OCI-LY1 (cell line): Measurements from ENCODE around the gene ASMTL.

Experiments used
- H2AFZ ChIP-seq: fragments of 200-600 bp; sonication (generic), shearing (Covaris generic); 2 replicates; pipeline ENCODE4 v1.6.0; 2014; ENCODE audit warnings: antibody characterized with exemption, mild to moderate bottlenecking, low read length
- H3F3A ChIP-seq: fragments of 200-600 bp; sonication (generic), shearing (Covaris generic); 2 replicates; pipeline ENCODE4 v1.6.0; 2014; ENCODE audit warnings: mild to moderate bottlenecking, antibody characterized with exemption, low read length, moderate library complexity; ENCODE audit not compliant: insufficient read depth
- H3K27ac ChIP-seq: fragments of 200-600 bp; sonication (generic); 2 replicates; pipeline ENCODE4 v1.5.1; 2014; ENCODE audit warnings: low read length, mixed run types, mild to moderate bottlenecking, low read depth; ENCODE audit not compliant: poor library complexity, severe bottlenecking
- H3K27me3 ChIP-seq: fragments of 200-600 bp; sonication (generic); 2 replicates; pipeline ENCODE4 v1.6.0; 2014; ENCODE audit warnings: antibody characterized with exemption, mild to moderate bottlenecking, low read length, moderate library complexity; ENCODE audit not compliant: insufficient read depth
- H3K36me3 ChIP-seq: fragments of 200-600 bp; sonication (generic); 2 replicates; pipeline ENCODE4 v1.6.1; 2014; ENCODE audit warnings: mild to moderate bottlenecking, antibody characterized with exemption, low read length, moderate library complexity, mixed read lengths; ENCODE audit not compliant: insufficient read depth
- H3K4me1 ChIP-seq: fragments of 200-600 bp; sonication (generic); 2 replicates; pipeline ENCODE4 v1.5.1; 2014; ENCODE audit warnings: mild to moderate bottlenecking, low read length, moderate library complexity; ENCODE audit not compliant: insufficient read depth, severe bottlenecking
- H3K4me2 ChIP-seq: fragments of 200-600 bp; sonication (generic), shearing (Covaris generic); 2 replicates; pipeline ENCODE4 v1.6.1; 2014; ENCODE audit warnings: low read length
- H3K4me3 ChIP-seq: fragments of 200-600 bp; sonication (generic); 2 replicates; pipeline ENCODE4 v1.5.1; 2014; ENCODE audit warnings: low read length, low read depth, mild to moderate bottlenecking, mixed read lengths; ENCODE audit not compliant: poor library complexity, severe bottlenecking
- H3K79me2 ChIP-seq: fragments of 200-600 bp; shearing (Covaris generic); 2 replicates; pipeline ENCODE4 v1.6.1; 2016; ENCODE audit warnings: mixed run types, low read length, mixed read lengths; ENCODE audit not compliant: insufficient read depth
- H3K9ac ChIP-seq: fragments of 200-600 bp; sonication (generic), shearing (Covaris generic); 2 replicates; pipeline ENCODE4 v1.6.1; 2014; ENCODE audit warnings: mild to moderate bottlenecking, low read length, mixed read lengths
- H3K9me2 ChIP-seq: fragments of 200-600 bp; sonication (generic), shearing (Covaris generic); 2 replicates; pipeline ENCODE4 v1.6.1; 2014; ENCODE audit warnings: low read depth, mild to moderate bottlenecking, low read length, mixed read lengths
- H3K9me3 ChIP-seq: fragments of 200-600 bp; shearing (Covaris generic); 2 replicates; pipeline ENCODE4 v1.6.1; 2014; ENCODE audit warnings: low read length, mixed read lengths
- H4K20me1 ChIP-seq: fragments of 200-600 bp; sonication (generic), shearing (Covaris generic); 2 replicates; pipeline ENCODE4 v1.6.0; 2016; ENCODE audit warnings: mild to moderate bottlenecking, low read length; ENCODE audit not compliant: insufficient read depth
- CTCF ChIP-seq: fragments of 200-600 bp; sonication (generic), shearing (Covaris generic); IDR thresholded peaks from 2 replicates; pipeline ENCODE4 v1.5.1; 2017; ENCODE audit warnings: mild to moderate bottlenecking, antibody characterized with exemption, low read length, moderate library complexity, mixed read lengths
- EZH2 ChIP-seq: fragments of 200-600 bp; sonication (generic), shearing (Covaris generic); IDR thresholded peaks from 2 replicates; pipeline ENCODE4 v1.8.0; 2017; ENCODE audit warnings: borderline replicate concordance, mixed run types, mild to moderate bottlenecking, antibody characterized with exemption, low read length, moderate library complexity, mixed read lengths

Gene ASMTL

GRCh38 chrX:1385253-1386223, 67.2 kb downstream of the ASMTL start:
- Histone ChIP-seq H3K27ac (no peak overlapping the region), H3K36me3 (peaks cover 74% of the 10 kb centered on the region), H4K20me1 (no peaks in the 10 kb centered on the region), H3K9me3 (no peaks in the 10 kb centered on the region), H3K9me2 (no peaks in the 10 kb centered on the region), H3K79me2 (peaks cover 8% of the 10 kb centered on the region), H3K4me3 (no peak overlapping the region), H3F3A (0 out of 2 replicates have a peak, but pooled peaks cover 2% of the 10 kb centered on the region), H3K27me3 (no peaks in the 10 kb centered on the region), H3K9ac (no peak overlapping the region), H3K4me2 (no peak overlapping the region), H2AFZ (no peak overlapping the region), H3K4me1 (peaks cover 7% of the 10 kb centered on the region)
- TF ChIP-seq EZH2 = no peak
- no peak for TF ChIP-seq CTCF

DNA sequence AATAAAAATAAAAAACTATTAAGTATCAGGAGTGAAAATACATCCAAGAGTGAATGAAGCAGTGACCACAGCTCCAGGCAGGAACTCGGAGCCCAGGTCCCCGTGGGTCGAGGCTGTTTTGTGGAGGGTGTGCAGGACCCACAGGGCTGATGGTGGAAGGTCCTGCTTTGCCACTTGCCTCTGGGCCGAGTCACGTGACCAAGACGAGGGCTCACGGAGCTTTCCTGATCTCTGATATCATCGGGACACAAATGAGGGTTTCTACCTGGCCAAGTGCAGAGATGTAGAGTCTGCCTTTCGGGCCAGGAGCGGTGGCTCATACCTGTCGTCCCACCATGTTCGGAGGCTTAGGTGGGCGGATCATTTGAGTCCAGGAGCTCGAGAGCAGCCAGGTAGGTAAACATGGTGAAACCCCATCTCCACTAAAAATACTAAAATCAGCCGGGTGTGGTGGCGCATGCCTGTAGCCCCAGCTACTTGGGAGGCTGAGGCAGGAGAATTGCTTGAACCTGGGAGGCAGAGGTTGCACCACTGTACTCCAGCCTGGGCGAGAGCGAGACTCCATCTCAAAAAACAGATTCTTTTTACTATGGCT, 68.0 kb downstream of the ASMTL start:
- H3F3A ChIP-seq = 0 out of 2 replicates have a peak, but pooled peaks cover 2% of the 10 kb centered on the region
- no peak overlapping the region for H3K27ac ChIP-seq
- H3K79me2 ChIP-seq = peaks cover under 1% of the 10 kb centered on the region; the same call in 1 of the 2 replicates
- no peaks in the 10 kb centered on the region for H3K27me3 ChIP-seq
- H3K9me3 ChIP-seq = no peaks in the 10 kb centered on the region
- no peaks in the 10 kb centered on the region for H3K9me2 ChIP-seq
- H3K9ac ChIP-seq = no peak overlapping the region
- TF ChIP-seq CTCF (no peak), EZH2 (no peak)
- no peak overlapping the region for H3K4me3 ChIP-seq
- no peaks in the 10 kb centered on the region for H4K20me1 ChIP-seq
- H3K4me2 ChIP-seq = no peak overlapping the region
- peaks cover 66% of the 10 kb centered on the region for H3K36me3 ChIP-seq
- no peaks in the 10 kb centered on the region for H3K4me1 ChIP-seq
- H2AFZ ChIP-seq = no peak overlapping the region

GRCh38 chrX:1380672-1381233, 72.0 kb downstream of the ASMTL start:
- no peak overlapping the region for H3K4me3 ChIP-seq
- TF ChIP-seq CTCF (no peak), EZH2 (no peak)
- no peaks in the 10 kb centered on the region for H3K79me2 ChIP-seq
- H3F3A ChIP-seq = 0 out of 2 replicates have a peak, but pooled peaks cover 2% of the 10 kb centered on the region
- H3K27ac ChIP-seq = no peak overlapping the region
- H3K9me2 ChIP-seq = no peaks in the 10 kb centered on the region
- H3K9ac ChIP-seq = no peak overlapping the region
- no peaks in the 10 kb centered on the region for H4K20me1 ChIP-seq
- no peaks in the 10 kb centered on the region for H3K27me3 ChIP-seq
- no peak overlapping the region for H2AFZ ChIP-seq
- H3K4me2 ChIP-seq = no peak overlapping the region
- H3K4me1 ChIP-seq = no peaks in the 10 kb centered on the region
- peaks cover 26% of the 10 kb centered on the region for H3K36me3 ChIP-seq
- no peaks in the 10 kb centered on the region for H3K9me3 ChIP-seq
